ENCODE results near the gene PROSER2. TPM values are rescaled to one million over a fixed set of nuclear protein-coding genes. Genes with fewer than 3 reads are reported as not detected.

Gene PROSER2
- total and polyA plus RNA-seq, 2 of the 13 experiments (the other 11 are each of a cell fraction or from before 2014, with no cell fraction given): 6.9 to 7.7 TPM

DNA sequence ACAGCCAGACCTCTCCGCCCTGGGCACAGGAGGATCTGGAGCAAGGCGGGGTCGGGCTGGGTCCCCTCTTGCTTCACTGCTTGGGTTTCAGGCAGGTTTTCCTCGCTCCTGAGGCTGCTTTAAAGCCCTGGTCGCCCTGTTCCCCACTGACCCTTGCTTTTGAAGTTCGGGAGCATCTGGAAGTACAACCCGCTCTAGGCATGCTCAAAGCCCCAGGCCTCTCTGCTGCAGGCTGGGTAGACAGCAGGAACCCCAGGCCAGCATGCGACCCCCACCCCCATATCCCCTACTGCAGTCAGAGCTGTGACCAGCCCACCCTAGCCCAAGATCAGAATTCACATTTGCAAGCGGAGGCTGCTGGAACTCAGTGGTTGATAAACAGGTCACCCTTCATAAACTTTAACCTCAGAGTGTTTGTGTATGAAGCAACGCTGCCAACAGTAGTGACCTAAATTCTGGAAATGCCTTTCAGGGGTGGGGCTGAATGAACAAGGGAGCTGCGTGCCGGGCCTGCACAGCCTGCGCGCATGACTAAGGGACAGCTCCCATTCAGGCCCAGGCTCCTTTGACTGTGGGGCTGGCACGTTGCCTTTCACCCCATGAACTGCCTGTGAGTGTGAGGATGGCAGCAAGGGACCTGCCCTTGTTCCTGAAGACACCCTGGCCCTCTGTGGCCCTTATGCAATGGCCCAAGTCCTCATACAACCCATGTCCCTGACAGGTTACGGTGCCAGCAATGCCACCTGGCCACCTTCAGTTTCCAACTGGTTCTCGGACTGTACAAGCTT, 52.5 kb downstream of the PROSER2 start (continued):
- TF ChIP-seq, protein P1, sequence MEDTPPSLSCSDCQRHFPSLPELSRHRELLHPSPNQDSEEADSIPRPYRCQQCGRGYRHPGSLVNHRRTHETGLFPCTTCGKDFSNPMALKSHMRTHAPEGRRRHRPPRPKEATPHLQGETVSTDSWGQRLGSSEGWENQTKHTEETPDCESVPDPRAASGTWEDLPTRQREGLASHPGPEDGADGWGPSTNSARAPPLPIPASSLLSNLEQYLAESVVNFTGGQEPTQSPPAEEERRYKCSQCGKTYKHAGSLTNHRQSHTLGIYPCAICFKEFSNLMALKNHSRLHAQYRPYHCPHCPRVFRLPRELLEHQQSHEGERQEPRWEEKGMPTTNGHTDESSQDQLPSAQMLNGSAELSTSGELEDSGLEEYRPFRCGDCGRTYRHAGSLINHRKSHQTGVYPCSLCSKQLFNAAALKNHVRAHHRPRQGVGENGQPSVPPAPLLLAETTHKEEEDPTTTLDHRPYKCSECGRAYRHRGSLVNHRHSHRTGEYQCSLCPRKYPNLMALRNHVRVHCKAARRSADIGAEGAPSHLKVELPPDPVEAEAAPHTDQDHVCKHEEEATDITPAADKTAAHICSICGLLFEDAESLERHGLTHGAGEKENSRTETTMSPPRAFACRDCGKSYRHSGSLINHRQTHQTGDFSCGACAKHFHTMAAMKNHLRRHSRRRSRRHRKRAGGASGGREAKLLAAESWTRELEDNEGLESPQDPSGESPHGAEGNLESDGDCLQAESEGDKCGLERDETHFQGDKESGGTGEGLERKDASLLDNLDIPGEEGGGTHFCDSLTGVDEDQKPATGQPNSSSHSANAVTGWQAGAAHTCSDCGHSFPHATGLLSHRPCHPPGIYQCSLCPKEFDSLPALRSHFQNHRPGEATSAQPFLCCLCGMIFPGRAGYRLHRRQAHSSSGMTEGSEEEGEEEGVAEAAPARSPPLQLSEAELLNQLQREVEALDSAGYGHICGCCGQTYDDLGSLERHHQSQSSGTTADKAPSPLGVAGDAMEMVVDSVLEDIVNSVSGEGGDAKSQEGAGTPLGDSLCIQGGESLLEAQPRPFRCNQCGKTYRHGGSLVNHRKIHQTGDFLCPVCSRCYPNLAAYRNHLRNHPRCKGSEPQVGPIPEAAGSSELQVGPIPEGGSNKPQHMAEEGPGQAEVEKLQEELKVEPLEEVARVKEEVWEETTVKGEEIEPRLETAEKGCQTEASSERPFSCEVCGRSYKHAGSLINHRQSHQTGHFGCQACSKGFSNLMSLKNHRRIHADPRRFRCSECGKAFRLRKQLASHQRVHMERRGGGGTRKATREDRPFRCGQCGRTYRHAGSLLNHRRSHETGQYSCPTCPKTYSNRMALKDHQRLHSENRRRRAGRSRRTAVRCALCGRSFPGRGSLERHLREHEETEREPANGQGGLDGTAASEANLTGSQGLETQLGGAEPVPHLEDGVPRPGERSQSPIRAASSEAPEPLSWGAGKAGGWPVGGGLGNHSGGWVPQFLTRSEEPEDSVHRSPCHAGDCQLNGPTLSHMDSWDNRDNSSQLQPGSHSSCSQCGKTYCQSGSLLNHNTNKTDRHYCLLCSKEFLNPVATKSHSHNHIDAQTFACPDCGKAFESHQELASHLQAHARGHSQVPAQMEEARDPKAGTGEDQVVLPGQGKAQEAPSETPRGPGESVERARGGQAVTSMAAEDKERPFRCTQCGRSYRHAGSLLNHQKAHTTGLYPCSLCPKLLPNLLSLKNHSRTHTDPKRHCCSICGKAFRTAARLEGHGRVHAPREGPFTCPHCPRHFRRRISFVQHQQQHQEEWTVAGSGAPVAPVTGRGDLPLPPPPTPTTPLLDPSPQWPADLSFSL (CRISPR knock-in tag; IDR thresholded peaks at IDR 0.05): no peak
- TF ChIP-seq ZNF12 (CRISPR knock-in tag; IDR thresholded peaks at IDR 0.05): no peak
- TF ChIP-seq SRF (IDR thresholded peaks at IDR 0.05; ENCODE audit: low read depth, low read length): no peak
- peak; percentile 38 for TF ChIP-seq TBL1XR1 (IDR thresholded peaks at IDR 0.05; ENCODE audit: borderline replicate concordance, low read length, partially characterized antibody)
- TF ChIP-seq SALL1 (CRISPR knock-in tag; IDR thresholded peaks at IDR 0.05): peak; percentile 97
- peak; percentile 89 for TF ChIP-seq FOXA3 (CRISPR knock-in tag; IDR thresholded peaks at IDR 0.05)
- TF ChIP-seq, protein P2, sequence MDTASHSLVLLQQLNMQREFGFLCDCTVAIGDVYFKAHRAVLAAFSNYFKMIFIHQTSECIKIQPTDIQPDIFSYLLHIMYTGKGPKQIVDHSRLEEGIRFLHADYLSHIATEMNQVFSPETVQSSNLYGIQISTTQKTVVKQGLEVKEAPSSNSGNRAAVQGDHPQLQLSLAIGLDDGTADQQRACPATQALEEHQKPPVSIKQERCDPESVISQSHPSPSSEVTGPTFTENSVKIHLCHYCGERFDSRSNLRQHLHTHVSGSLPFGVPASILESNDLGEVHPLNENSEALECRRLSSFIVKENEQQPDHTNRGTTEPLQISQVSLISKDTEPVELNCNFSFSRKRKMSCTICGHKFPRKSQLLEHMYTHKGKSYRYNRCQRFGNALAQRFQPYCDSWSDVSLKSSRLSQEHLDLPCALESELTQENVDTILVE (CRISPR knock-in tag; IDR thresholded peaks at IDR 0.05): peak; percentile 60
- TF ChIP-seq POLR2G (IDR thresholded peaks at IDR 0.05; ENCODE audit: low read depth, low read length): peak; percentile 40
- peak; percentile 78 for TF ChIP-seq RFXAP (CRISPR knock-in tag; IDR thresholded peaks at IDR 0.05; ENCODE audit: borderline replicate concordance)
- TF ChIP-seq, protein P3, sequence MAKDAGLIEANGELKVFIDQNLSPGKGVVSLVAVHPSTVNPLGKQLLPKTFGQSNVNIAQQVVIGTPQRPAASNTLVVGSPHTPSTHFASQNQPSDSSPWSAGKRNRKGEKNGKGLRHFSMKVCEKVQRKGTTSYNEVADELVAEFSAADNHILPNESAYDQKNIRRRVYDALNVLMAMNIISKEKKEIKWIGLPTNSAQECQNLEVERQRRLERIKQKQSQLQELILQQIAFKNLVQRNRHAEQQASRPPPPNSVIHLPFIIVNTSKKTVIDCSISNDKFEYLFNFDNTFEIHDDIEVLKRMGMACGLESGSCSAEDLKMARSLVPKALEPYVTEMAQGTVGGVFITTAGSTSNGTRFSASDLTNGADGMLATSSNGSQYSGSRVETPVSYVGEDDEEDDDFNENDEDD (CRISPR knock-in tag; IDR thresholded peaks at IDR 0.05; ENCODE audit: borderline replicate concordance): peak; percentile 83; the same call in 1 of the 2 replicates
- TF ChIP-seq ZNF337 (CRISPR knock-in tag; IDR thresholded peaks at IDR 0.05; ENCODE audit: borderline replicate concordance, low read depth): no peak
- TF ChIP-seq NBN (conservative IDR thresholded peaks at IDR 0.05): no peak
- TF ChIP-seq YY1 (IDR thresholded peaks at IDR 0.05; ENCODE audit: insufficient read depth, insufficient replicate concordance, low read depth, low read length): peak; percentile 21
- TF ChIP-seq JUNB (CRISPR knock-in tag; IDR thresholded peaks at IDR 0.05; ENCODE audit: borderline replicate concordance): no peak
- TF ChIP-seq GPN1 (CRISPR knock-in tag; IDR thresholded peaks at IDR 0.05; ENCODE audit: borderline replicate concordance): no peak
- no peak for TF ChIP-seq NRL (CRISPR knock-in tag; IDR thresholded peaks at IDR 0.05; ENCODE audit: borderline replicate concordance)

Data from HepG2 (cell line).